PC-3 (cell line): ENCODE data around the gene ZCCHC2. TPM values are rescaled to one million over a fixed set of nuclear protein-coding genes. Genes with fewer than 3 reads are reported as not detected.

Experiments used
- ATAC-seq: fragments of 200-7000 bp; cut with Tn5 transposase; 2 replicates; pipeline ENCODE4 v1.9.1; 2020; ENCODE audit warnings: mild to moderate bottlenecking, moderate library complexity
- BruUV-seq: library from RNA; stranded (reverse); fragments of 400-500 nt; replicated peaks from 2 replicates; lab custom pipeline; 2021; lab: Mats Ljungman, UMichigan
- CTCF ChIA-PET: fragments of 300-600 bp; sonication (Branson Sonifier 250); formaldehyde crosslinking; loops from one replicate; lab custom pipeline; 2022; ENCODE audit warnings: antibody characterized with exemption; lab: Charles Lee
- POLR2A ChIA-PET: fragments of 300-600 bp; sonication (Branson Sonifier 250); formaldehyde crosslinking; loops from one replicate; lab custom pipeline; 2022; ENCODE audit warnings: antibody characterized with exemption; ENCODE audit not compliant: unreplicated experiment; lab: Charles Lee
- DNase-seq: peaks from one replicate; pipeline ENCODE4 v3.0.0-alpha.2; 2015
- H2AFZ ChIP-seq: fragments of 300-600 bp; sonication (generic); 2 replicates; pipeline ENCODE4 v1.6.0; 2016; ENCODE audit warnings: antibody characterized with exemption, low read length
- H3F3A ChIP-seq: fragments of 300-600 bp; sonication (generic); one replicate; pipeline ENCODE4 v1.6.0; 2017; ENCODE audit warnings: antibody characterized with exemption, low read length, control low read depth, mild to moderate bottlenecking; ENCODE audit not compliant: unreplicated experiment
- H3K27ac ChIP-seq: fragments of 300-600 bp; sonication (generic); 2 replicates; pipeline ENCODE4 v1.5.1; 2016; ENCODE audit warnings: mild to moderate bottlenecking, low read length
- H3K27me3 ChIP-seq: fragments of 300-600 bp; sonication (generic); 2 replicates; pipeline ENCODE4 v1.6.1; 2016; ENCODE audit warnings: low read length, mixed read lengths
- H3K36me3 ChIP-seq: fragments of 300-600 bp; sonication (generic); 2 replicates; pipeline ENCODE4 v1.6.1; 2016; ENCODE audit warnings: low read depth, mixed run types, low read length, mixed read lengths
- H3K4me1 ChIP-seq: fragments of 300-600 bp; sonication (generic); 2 replicates; pipeline ENCODE4 v1.5.1; 2016; ENCODE audit warnings: low read length; ENCODE audit not compliant: insufficient read depth
- H3K4me2 ChIP-seq: fragments of 300-600 bp; sonication (generic); 2 replicates; pipeline ENCODE4 v1.6.0; 2016; ENCODE audit warnings: low read length
- H3K4me3 ChIP-seq: fragments of 300-600 bp; sonication (generic); 2 replicates; pipeline ENCODE4 v1.5.1; 2016; ENCODE audit warnings: mild to moderate bottlenecking, low read length, mixed read lengths
- H3K79me2 ChIP-seq: fragments of 300-600 bp; sonication (generic); 2 replicates; pipeline ENCODE4 v1.6.1; 2017; ENCODE audit warnings: low read length, mixed read lengths
- H3K9ac ChIP-seq: fragments of 300-600 bp; sonication (generic); 2 replicates; pipeline ENCODE4 v1.6.0; 2016; ENCODE audit warnings: mild to moderate bottlenecking, low read length
- H3K9me2 ChIP-seq: fragments of 300-600 bp; sonication (generic); replicated peaks from 2 replicates; pipeline ENCODE4 v1.6.1; 2016; ENCODE audit warnings: mixed run types, low read length, mixed read lengths
- H3K9me3 ChIP-seq: fragments of 300-600 bp; sonication (generic); 2 replicates; pipeline ENCODE4 v1.6.1; 2016; ENCODE audit warnings: low read length, mixed read lengths
- H4K20me1 ChIP-seq: fragments of 300-600 bp; sonication (generic); 2 replicates; pipeline ENCODE4 v1.6.1; 2016; ENCODE audit warnings: low read length, mixed read lengths
- CTCF ChIP-seq: fragments of 300-600 bp; sonication (generic); conservative IDR thresholded peaks from 2 replicates; pipeline ENCODE4 v1.5.1; 2017; ENCODE audit warnings: antibody characterized with exemption, low read depth, mild to moderate bottlenecking, low read length
- EZH2 ChIP-seq: fragments of 300-600 bp; sonication (generic); IDR thresholded peaks from one replicate; pipeline ENCODE4 v1.6.1; 2017; ENCODE audit warnings: antibody characterized with exemption, mild to moderate bottlenecking, low read length; ENCODE audit not compliant: unreplicated experiment
- EZH2phosphoT487 ChIP-seq: fragments of 300-600 bp; sonication (generic); IDR thresholded peaks from 2 replicates; pipeline ENCODE4 v1.6.1; 2018; ENCODE audit warnings: mild to moderate bottlenecking, antibody characterized with exemption, low read length, borderline replicate concordance
- intact Hi-C: fragments of 100-400 bp; cut with micrococcal nuclease; formaldehyde crosslinking; loops from 2 replicates; pipeline ENCODE4 v1.9.0; 2023
- total RNA-seq: library from RNA; depleted of rRNA; stranded (reverse); fragments of >200 nt; gene quantifications from 2 replicates; pipeline ENCODE4 v1.2.3, GENCODE V29; 2014

The ZCCHC2 gene
- total RNA-seq, 1 experiment from 2014 or later: 17.3 TPM

- Histone ChIP-seq H2AFZ (no peak overlapping the region), H3K9me2 (no peaks in the 10 kb centered on the region), H3K79me2 (no peaks in the 10 kb centered on the region), H3K4me2 (no peak overlapping the region), H3K27me3 (no peaks in the 10 kb centered on the region; the same call in 1 of the 2 replicates), H3F3A (no peaks in the 10 kb centered on the region), H3K27ac (no peak overlapping the region), H4K20me1 (no peaks in the 10 kb centered on the region), H3K4me1 (no peaks in the 10 kb centered on the region), H3K4me3 (no peak overlapping the region), H3K36me3 (no peaks in the 10 kb centered on the region), H3K9ac (no peak overlapping the region), H3K9me3 (no peaks in the 10 kb centered on the region)
- POLR2A ChIA-PET: no interaction called here
- BruUV-seq: no TSS peak
- CTCF ChIA-PET: no interaction called here
- intact Hi-C loops: no loop called here
- DNase-seq (no peak), ATAC-seq (no peak)
- TF ChIP-seq EZH2phosphoT487: no peak
These were observed 88.8 kb downstream of the ZCCHC2 start for GRCh38 chr18:62611453-62612288.

GRCh38 chr18:62612289-62612645 is 89.4 kb downstream of the ZCCHC2 start:
- Histone ChIP-seq H4K20me1 (no peaks in the 10 kb centered on the region), H3K9ac (no peak overlapping the region), H3K36me3 (no peaks in the 10 kb centered on the region), H3K79me2 (no peaks in the 10 kb centered on the region), H3K9me3 (no peaks in the 10 kb centered on the region), H3F3A (no peaks in the 10 kb centered on the region), H3K4me2 (no peak overlapping the region), H3K4me3 (no peak overlapping the region), H3K27ac (no peak overlapping the region), H3K4me1 (no peaks in the 10 kb centered on the region), H2AFZ (no peak overlapping the region), H3K9me2 (no peaks in the 10 kb centered on the region), H3K27me3 (no peaks in the 10 kb centered on the region; the same call in 1 of the 2 replicates)
- no TSS peak for BruUV-seq
- intact Hi-C loops: no loop called here
- no peak for ATAC-seq
- no peak for DNase-seq
- ChIA-PET POLR2A (no interaction called here), CTCF (no interaction called here)
- TF ChIP-seq EZH2 (no peak), CTCF (no peak), EZH2phosphoT487 (no peak)

- BruUV-seq: no TSS peak
- no peaks in the 10 kb centered on the region for H3K9me3 ChIP-seq
- POLR2A ChIA-PET: interaction anchor here (0.6 kb wide), 1 partner anchor 324 kb away, joined by 3 read pairs; no protein-coding TSS in a partner anchor
- no peaks in the 10 kb centered on the region for H4K20me1 ChIP-seq
- no peak overlapping the region for H3K9ac ChIP-seq
- H3K27me3 ChIP-seq: no peaks in the 10 kb centered on the region; the same call in 1 of the 2 replicates
- TF ChIP-seq CTCF (no peak), EZH2 (no peak), EZH2phosphoT487 (no peak)
- CTCF ChIA-PET: no interaction called here
- H3K27ac ChIP-seq: no peak overlapping the region
- H3K36me3 ChIP-seq: no peaks in the 10 kb centered on the region
- no peaks in the 10 kb centered on the region for H3F3A ChIP-seq
- H3K4me1 ChIP-seq: no peaks in the 10 kb centered on the region
- ATAC-seq: no peak
- no peaks in the 10 kb centered on the region for H3K9me2 ChIP-seq
- no peak overlapping the region for H3K4me2 ChIP-seq
- H2AFZ ChIP-seq: no peak overlapping the region
- H3K79me2 ChIP-seq: no peaks in the 10 kb centered on the region
- no peak for DNase-seq
- intact Hi-C loops: no loop called here
- no peak overlapping the region for H3K4me3 ChIP-seq
These were observed 90.0 kb downstream of the ZCCHC2 start for GRCh38 chr18:62612776-62613175.
